ENCODE measurements around the gene YJU2.
A peak's percentile ranks its signal among the peaks of the same experiment; 100 is the strongest.

The YJU2 gene

GRCh38 chr19:4301590-4302242 lies 54.8 kb downstream of the YJU2 start:
- no peak for DNase-seq

GRCh38 chr19:4302243-4302640 lies 55.4 kb downstream of the YJU2 start, which contains the start of gene TMIGD2:
Gene TMIGD2 (minus strand): TSS chr19:4302389. CDS start chr19:4302385, 4 bp downstream.
- no peak for DNase-seq

- DNase-seq: no peak
Measured at GRCh38 chr19:4303819-4304537, 57.1 kb downstream of the YJU2 start.

- DNase-seq: peak; percentile 81
Measured at GRCh38 chr19:4304538-4305256, 57.8 kb downstream of the YJU2 start, which contains the start of gene FSD1. Gene FSD1 (plus strand): TSS chr19:4304598. CDS start chr19:4304747, 149 bp downstream.

GRCh38 chr19:4305257-4305612 lies 58.4 kb downstream of the YJU2 start:
- no peak for DNase-seq

GRCh38 chr19:4305659-4306058 lies 58.8 kb downstream of the YJU2 start:
- no peak for DNase-seq

GRCh38 chr19:4310247-4311121 lies 63.6 kb downstream of the YJU2 start:
- DNase-seq: no peak

GRCh38 chr19:4313847-4314490 lies 67.1 kb downstream of the YJU2 start:
- no peak for DNase-seq

- no peak for DNase-seq
Measured at GRCh38 chr19:4316956-4317355, 70.1 kb downstream of the YJU2 start.

- no peak for DNase-seq
Measured at GRCh38 chr19:4318460-4318859, 71.6 kb downstream of the YJU2 start.
